Superior temporal gyrus (tissue), 1 donor: ENCODE data around the gene HS6ST3.

Source experiments
- DNase-seq: peaks from one replicate; pipeline ENCODE4 v3.0.0-alpha.2; 2016; ENCODE audit errors: extremely low spot score

The HS6ST3 gene

GRCh38 chr13:96834626-96835025 lies 744.7 kb downstream of the HS6ST3 start:
- DNase-seq = no peak

- DNase-seq = no peak
Observed at GRCh38 chr13:96835546-96835945, 745.6 kb downstream of the HS6ST3 start.

- DNase-seq = no peak
Observed at GRCh38 chr13:96836733-96837132, 746.8 kb downstream of the HS6ST3 start.

GRCh38 chr13:96837809-96838208 lies 747.9 kb downstream of the HS6ST3 start:
- no peak for DNase-seq

GRCh38 chr13:96844195-96844594 lies 754.3 kb downstream of the HS6ST3 start:
- DNase-seq = no peak

- no peak for DNase-seq
Observed at GRCh38 chr13:96844616-96845015, 754.7 kb downstream of the HS6ST3 start.

- no peak for DNase-seq
Observed at GRCh38 chr13:96848286-96848685, 758.4 kb downstream of the HS6ST3 start.

- no peak for DNase-seq
Observed at GRCh38 chr13:96849091-96849490, 759.2 kb downstream of the HS6ST3 start.

GRCh38 chr13:96850538-96851145 lies 760.7 kb downstream of the HS6ST3 start:
- DNase-seq = no peak

GRCh38 chr13:96851856-96852445 lies 762.0 kb downstream of the HS6ST3 start:
- no peak for DNase-seq

- DNase-seq = no peak
Observed at GRCh38 chr13:96858133-96858826, 768.4 kb downstream of the HS6ST3 start.

GRCh38 chr13:96860882-96861281 lies 771.0 kb downstream of the HS6ST3 start:
- DNase-seq = no peak

GRCh38 chr13:96862093-96862492 lies 772.2 kb downstream of the HS6ST3 start:
- no peak for DNase-seq

- no peak for DNase-seq
Observed at GRCh38 chr13:96862999-96863398, 773.1 kb downstream of the HS6ST3 start.

GRCh38 chr13:96871469-96871868 lies 781.6 kb downstream of the HS6ST3 start:
- DNase-seq = no peak

GRCh38 chr13:96880419-96880818 lies 790.5 kb downstream of the HS6ST3 start:
- DNase-seq = no peak
